Amygdala (tissue), 56 donors: ENCODE measurements around the gene CMTM4.

ENCODE experiments used
- DNase-seq, 56 donors: peaks; one replicate each; lab custom pipeline; 2025; lab: John Stamatoyannopoulos, UW

CMTM4 gene

GRCh38 chr16:66696669-66697630 is at the start of gene CMTM4:
Gene CMTM4 (minus strand): TSS chr16:66696743. CDS start chr16:66696525, 218 bp downstream.
- peak in 54 of 56 donors; percentile 27 to 88 (median 71) for DNase-seq

- no peak for DNase-seq
Measured at GRCh38 chr16:66746048-66746447, 49.5 kb upstream of the CMTM4 start.

GRCh38 chr16:66741950-66742808 is 45.6 kb upstream of the CMTM4 start:
- DNase-seq: no peak

- peak in 54 of 56 donors; percentile 41 to 97 (median 84) for DNase-seq
Measured at GRCh38 chr16:66741169-66741900, 44.8 kb upstream of the CMTM4 start.

GRCh38 chr16:66740533-66740932 is 44.0 kb upstream of the CMTM4 start:
- DNase-seq: peak in 1 of 56 donors; percentile 10

- DNase-seq: peak in 2 of 56 donors; percentile 5 to 38
Measured at GRCh38 chr16:66740010-66740409, 43.5 kb upstream of the CMTM4 start.

GRCh38 chr16:66735891-66736290 is 39.3 kb upstream of the CMTM4 start:
- DNase-seq: no peak

GRCh38 chr16:66731101-66731500 is 34.6 kb upstream of the CMTM4 start:
- no peak for DNase-seq

- no peak for DNase-seq
Measured at GRCh38 chr16:66728804-66729203, 32.3 kb upstream of the CMTM4 start.

- peak in 12 of 56 donors; percentile 14 to 81 (median 33) for DNase-seq
Measured at GRCh38 chr16:66728117-66728787, 31.7 kb upstream of the CMTM4 start.

- DNase-seq: no peak
Measured at GRCh38 chr16:66720766-66721165, 24.2 kb upstream of the CMTM4 start.

- no peak for DNase-seq
Measured at GRCh38 chr16:66719246-66719645, 22.7 kb upstream of the CMTM4 start.

- no peak for DNase-seq
Measured at GRCh38 chr16:66717776-66718175, 21.2 kb upstream of the CMTM4 start.

GRCh38 chr16:66717112-66717675 is 20.7 kb upstream of the CMTM4 start:
- peak in 26 of 56 donors; percentile 9 to 73 (median 35) for DNase-seq

GRCh38 chr16:66714654-66715307 is 18.2 kb upstream of the CMTM4 start:
- DNase-seq: peak in 7 of 56 donors; percentile 12 to 38 (median 19)

GRCh38 chr16:66714062-66714461 is 17.5 kb upstream of the CMTM4 start:
- no peak for DNase-seq

GRCh38 chr16:66713076-66713475 is 16.5 kb upstream of the CMTM4 start:
- DNase-seq: peak in 17 of 56 donors; percentile 8 to 78 (median 35)

GRCh38 chr16:66712512-66712911 is 16.0 kb upstream of the CMTM4 start:
- no peak for DNase-seq

- DNase-seq: no peak
Measured at GRCh38 chr16:66711581-66711980, 15.0 kb upstream of the CMTM4 start.
